ENCODE data around the gene SORT1. TPM values are rescaled to one million over a fixed set of nuclear protein-coding genes. Genes with fewer than 3 reads are reported as not detected.

Gene SORT1
- total and polyA plus RNA-seq, 2 of the 8 experiments (the other 6 are each of a cell fraction or from before 2014, with no cell fraction given), result 18.7 to 69.6 TPM

GRCh38 chr1:109397581-109398342, at the start of gene SORT1 (continued):
- TF ChIP-seq KDM4A (IDR thresholded peaks at IDR 0.05; ENCODE audit: low read depth, low read length, severe bottlenecking) (peak; percentile 67), RFX5 (IDR thresholded peaks at IDR 0.05; ENCODE audit: borderline replicate concordance, low read depth, low read length) (no peak), SIN3A (conservative IDR thresholded peaks at IDR 0.05 in 1 of 2, IDR thresholded peaks at IDR 0.05 in 1 of 2; ENCODE audit: low read depth in 1 of 2, low read length in 2 of 2) (peak in 1 of 2 experiments; percentile 58; a peak in 1 of 4 replicates), SP2 (IDR thresholded peaks at IDR 0.05; ENCODE audit: low read length) (peak; percentile 68), PHF8 (conservative IDR thresholded peaks at IDR 0.05; ENCODE audit: low read depth, low read length) (peak; percentile 78), TAF7 (optimal IDR thresholded peaks at IDR 0.05; ENCODE audit: borderline replicate concordance, low read depth, low read length) (peak; percentile 55), RAD21 (IDR thresholded peaks at IDR 0.05 in 1 of 2, conservative IDR thresholded peaks at IDR 0.05 in 1 of 2; ENCODE audit: low read depth in 2 of 2, low read length in 2 of 2) (peak; percentile 48 to 64; a peak in 3 of 4 replicates), SP4 (IDR thresholded peaks at IDR 0.05; ENCODE audit: low read length) (no peak; the same call in 1 of the 2 replicates), TEAD4 (IDR thresholded peaks at IDR 0.05; ENCODE audit: low read depth, low read length) (peak; percentile 36; the same call in 1 of the 2 replicates), ATF3 (IDR thresholded peaks at IDR 0.05; ENCODE audit: insufficient read depth, low read depth, low read length) (no peak), CREB1 (IDR thresholded peaks at IDR 0.05) (peak; percentile 91), CTCF (IDR thresholded peaks at IDR 0.05; ENCODE audit: control extremely low read depth in 1 of 3, insufficient read depth in 1 of 3, low read depth in 1 of 3, low read length in 3 of 3) (peak; percentile 30 to 40 (median 39)), RBBP5 (IDR thresholded peaks at IDR 0.05; ENCODE audit: borderline replicate concordance, low read depth, low read length) (peak; percentile 63; the same call in 1 of the 2 replicates), SP1 (IDR thresholded peaks at IDR 0.05; ENCODE audit: low read depth, low read length) (peak; percentile 96), POLR2A (IDR thresholded peaks at IDR 0.05; ENCODE audit: control extremely low read depth in 1 of 2, low read depth in 2 of 2, low read length in 2 of 2) (peak; percentile 69 to 75)
